GM23338 (cell line): ENCODE data around the gene NGF. TPM values are rescaled to one million over a fixed set of nuclear protein-coding genes. Genes with fewer than 3 reads are reported as not detected.

Experiments
- ATAC-seq: fragments of 200-7000 bp; cut with Tn5 transposase; 3 replicates; pipeline ENCODE4 v1.9.1; 2020
- DNase-seq: peaks from one replicate; pipeline ENCODE4 v3.0.0-alpha.2; 2015; ENCODE audit warnings: low spot score
- H2AFZ ChIP-seq: fragments of 200-600 bp; sonication (generic); 2 replicates; pipeline ENCODE4 v1.8.0; 2016; ENCODE audit warnings: antibody characterized with exemption, mild to moderate bottlenecking, moderate library complexity
- H3F3A ChIP-seq: fragments of 200-600 bp; sonication (generic); replicated peaks from 2 replicates; pipeline ENCODE4 v1.8.0; 2017; ENCODE audit warnings: antibody characterized with exemption, mixed run types, low read depth
- H3K27ac ChIP-seq: fragments of 200-600 bp; sonication (generic); 2 replicates; pipeline ENCODE4 v1.6.1; 2016; ENCODE audit warnings: low read depth
- H3K27me3 ChIP-seq: fragments of 200-600 bp; sonication (generic); 2 replicates; pipeline ENCODE4 v1.8.0; 2016; ENCODE audit warnings: mild to moderate bottlenecking, mixed run types, moderate library complexity; ENCODE audit not compliant: insufficient read depth
- H3K36me3 ChIP-seq: fragments of 200-600 bp; sonication (generic); 2 replicates; pipeline ENCODE4 v1.8.0; 2016; ENCODE audit warnings: mild to moderate bottlenecking; ENCODE audit not compliant: insufficient read depth
- H3K4me1 ChIP-seq: fragments of 200-600 bp; sonication (generic); 2 replicates; pipeline ENCODE4 v1.8.0; 2016; ENCODE audit warnings: mild to moderate bottlenecking, moderate library complexity; ENCODE audit not compliant: insufficient read depth
- H3K4me2 ChIP-seq: fragments of 200-600 bp; sonication (generic); 2 replicates; pipeline ENCODE4 v1.7.1; 2017; ENCODE audit warnings: mixed run types
- H3K4me3 ChIP-seq: fragments of 200-600 bp; sonication (generic); 2 replicates; pipeline ENCODE4 v1.6.1; 2016; ENCODE audit warnings: mixed run types
- H3K79me2 ChIP-seq: fragments of 200-600 bp; sonication (generic); replicated peaks from 2 replicates; pipeline ENCODE4 v1.8.0; 2017; ENCODE audit warnings: mild to moderate bottlenecking; ENCODE audit not compliant: insufficient read depth
- H3K9me2 ChIP-seq: fragments of 200-600 bp; sonication (generic); 2 replicates; pipeline ENCODE4 v1.8.0; 2017; ENCODE audit not compliant: insufficient read depth
- H4K20me1 ChIP-seq: fragments of 200-600 bp; sonication (generic); replicated peaks from 2 replicates; pipeline ENCODE4 v1.8.0; 2017; ENCODE audit warnings: mild to moderate bottlenecking; ENCODE audit not compliant: insufficient read depth
- H3K27ac Mint-ChIP-seq: 2 replicates; pipeline ENCODE4 v1.8.0; 2020; ENCODE audit warnings: inconsistent platforms, mild to moderate bottlenecking, moderate library complexity, mixed read lengths
- H3K27me3 Mint-ChIP-seq: 3 replicates; pipeline ENCODE4 v1.8.0; 2022; ENCODE audit warnings: low read depth, mild to moderate bottlenecking, moderate library complexity, mixed read lengths, inconsistent platforms; ENCODE audit not compliant: insufficient read depth, poor library complexity
- H3K36me3 Mint-ChIP-seq: 3 replicates; pipeline ENCODE4 v1.8.0; 2021; ENCODE audit warnings: low read depth, mild to moderate bottlenecking, inconsistent platforms, moderate library complexity, mixed read lengths
- H3K4me1 Mint-ChIP-seq: 3 replicates; pipeline ENCODE4 v1.8.0; 2020; ENCODE audit warnings: mild to moderate bottlenecking, inconsistent platforms, mixed read lengths
- H3K4me3 Mint-ChIP-seq: 3 replicates; pipeline ENCODE4 v1.8.0; 2021; ENCODE audit warnings: moderate library complexity, mild to moderate bottlenecking, inconsistent platforms, mixed read lengths
- H3K9me3 Mint-ChIP-seq: 3 replicates; pipeline ENCODE4 v1.8.0; 2020; ENCODE audit warnings: moderate library complexity, mild to moderate bottlenecking, inconsistent platforms, mixed read lengths
- EZH2phosphoT487 ChIP-seq: fragments of 200-600 bp; sonication (generic); IDR thresholded peaks from one replicate; pipeline ENCODE4 v1.8.1; 2018; ENCODE audit warnings: antibody characterized with exemption; ENCODE audit not compliant: unreplicated experiment
- ZNF114 ChIP-seq: fragments of 250-450 bp; sonication (Bioruptor Pico); IDR thresholded peaks from 2 replicates; pipeline ENCODE4 v1.5.0; 2020; ENCODE audit warnings: mild to moderate bottlenecking, moderate library complexity
- polyA plus RNA-seq: library from polyadenylated mRNA; unstranded; fragments of >200 nt; fragmentation: Nextera tagmentation; extraction: Ambion mirVana; gene quantifications from 2 replicates; pipeline ENCODE4 v1.2.1, GENCODE V29; 2016
- total RNA-seq: library from RNA; depleted of rRNA; stranded (reverse); fragments of >200 nt; shearing (Covaris generic); gene quantifications from 2 replicates; pipeline ENCODE4 v1.2.3, GENCODE V29; 2014
- TF ChIP-seq, protein P1 (sequence below): IDR thresholded peaks from one replicate; pipeline ENCODE4 v1.6.1; 2018; ENCODE audit warnings: antibody characterized with exemption; ENCODE audit not compliant: unreplicated experiment
- TF ChIP-seq, protein P2 (sequence below): fragments of 250-450 bp; sonication (Bioruptor Pico); IDR thresholded peaks from 2 replicates; pipeline ENCODE4 v1.5.0; 2020; ENCODE audit warnings: mild to moderate bottlenecking, moderate library complexity
- TF ChIP-seq, protein P3 (sequence below), 2 experiments: fragments of 200-600 bp in 1 of 2; sonication (generic) in 1 of 2; conservative IDR thresholded peaks; 2 replicates each; pipeline versions ENCODE4 v1.5.1 to v1.6.1; 2016 to 2017; ENCODE audit warnings: antibody characterized with exemption in 2 of 2, low read depth in 2 of 2, mild to moderate bottlenecking in 2 of 2, moderate library complexity in 1 of 2

NGF gene
- total and polyA plus RNA-seq, 2 experiments from 2014 or later = 0.28 to 0.92 TPM

DNA sequence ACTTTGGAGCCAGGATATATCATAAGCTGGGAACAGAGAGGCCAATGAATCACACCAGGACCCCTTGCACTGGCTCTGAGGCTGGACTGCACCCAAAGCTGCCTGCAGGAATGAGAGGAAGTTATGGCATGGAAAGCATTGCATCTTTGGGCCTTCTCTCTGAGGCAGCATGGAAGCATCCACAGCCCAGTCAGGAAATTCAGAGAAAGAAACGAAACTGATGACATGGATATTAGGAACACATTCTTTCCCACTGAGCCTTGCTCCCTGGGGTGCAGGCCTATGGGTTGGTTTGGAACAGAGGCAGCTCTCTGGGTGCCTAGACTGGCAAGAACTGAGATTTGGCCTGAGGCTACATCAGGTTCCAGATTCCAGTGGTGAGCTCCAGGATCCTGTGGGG is 98.6 kb downstream of the NGF start:
- Mint-ChIP-seq H3K4me3 (no peak overlapping the region), H3K27ac (no peak overlapping the region), H3K9me3 (0 out of 3 replicates have a peak, but pooled peaks cover 4% of the 10 kb centered on the region), H3K36me3 (no peaks in the 10 kb centered on the region), H3K27me3 (no peaks in the 10 kb centered on the region), H3K4me1 (peaks cover 3% of the 10 kb centered on the region; the same call in 2 of the 3 replicates)
- no peaks in the 10 kb centered on the region for H3K4me1 ChIP-seq
- no peaks in the 10 kb centered on the region for H4K20me1 ChIP-seq
- H3K79me2 ChIP-seq = no peaks in the 10 kb centered on the region
- TF ChIP-seq, protein P1, sequence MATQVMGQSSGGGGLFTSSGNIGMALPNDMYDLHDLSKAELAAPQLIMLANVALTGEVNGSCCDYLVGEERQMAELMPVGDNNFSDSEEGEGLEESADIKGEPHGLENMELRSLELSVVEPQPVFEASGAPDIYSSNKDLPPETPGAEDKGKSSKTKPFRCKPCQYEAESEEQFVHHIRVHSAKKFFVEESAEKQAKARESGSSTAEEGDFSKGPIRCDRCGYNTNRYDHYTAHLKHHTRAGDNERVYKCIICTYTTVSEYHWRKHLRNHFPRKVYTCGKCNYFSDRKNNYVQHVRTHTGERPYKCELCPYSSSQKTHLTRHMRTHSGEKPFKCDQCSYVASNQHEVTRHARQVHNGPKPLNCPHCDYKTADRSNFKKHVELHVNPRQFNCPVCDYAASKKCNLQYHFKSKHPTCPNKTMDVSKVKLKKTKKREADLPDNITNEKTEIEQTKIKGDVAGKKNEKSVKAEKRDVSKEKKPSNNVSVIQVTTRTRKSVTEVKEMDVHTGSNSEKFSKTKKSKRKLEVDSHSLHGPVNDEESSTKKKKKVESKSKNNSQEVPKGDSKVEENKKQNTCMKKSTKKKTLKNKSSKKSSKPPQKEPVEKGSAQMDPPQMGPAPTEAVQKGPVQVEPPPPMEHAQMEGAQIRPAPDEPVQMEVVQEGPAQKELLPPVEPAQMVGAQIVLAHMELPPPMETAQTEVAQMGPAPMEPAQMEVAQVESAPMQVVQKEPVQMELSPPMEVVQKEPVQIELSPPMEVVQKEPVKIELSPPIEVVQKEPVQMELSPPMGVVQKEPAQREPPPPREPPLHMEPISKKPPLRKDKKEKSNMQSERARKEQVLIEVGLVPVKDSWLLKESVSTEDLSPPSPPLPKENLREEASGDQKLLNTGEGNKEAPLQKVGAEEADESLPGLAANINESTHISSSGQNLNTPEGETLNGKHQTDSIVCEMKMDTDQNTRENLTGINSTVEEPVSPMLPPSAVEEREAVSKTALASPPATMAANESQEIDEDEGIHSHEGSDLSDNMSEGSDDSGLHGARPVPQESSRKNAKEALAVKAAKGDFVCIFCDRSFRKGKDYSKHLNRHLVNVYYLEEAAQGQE = no peak
- TF ChIP-seq EZH2phosphoT487 (no peak), ZNF114 (no peak)
- TF ChIP-seq, protein P2, sequence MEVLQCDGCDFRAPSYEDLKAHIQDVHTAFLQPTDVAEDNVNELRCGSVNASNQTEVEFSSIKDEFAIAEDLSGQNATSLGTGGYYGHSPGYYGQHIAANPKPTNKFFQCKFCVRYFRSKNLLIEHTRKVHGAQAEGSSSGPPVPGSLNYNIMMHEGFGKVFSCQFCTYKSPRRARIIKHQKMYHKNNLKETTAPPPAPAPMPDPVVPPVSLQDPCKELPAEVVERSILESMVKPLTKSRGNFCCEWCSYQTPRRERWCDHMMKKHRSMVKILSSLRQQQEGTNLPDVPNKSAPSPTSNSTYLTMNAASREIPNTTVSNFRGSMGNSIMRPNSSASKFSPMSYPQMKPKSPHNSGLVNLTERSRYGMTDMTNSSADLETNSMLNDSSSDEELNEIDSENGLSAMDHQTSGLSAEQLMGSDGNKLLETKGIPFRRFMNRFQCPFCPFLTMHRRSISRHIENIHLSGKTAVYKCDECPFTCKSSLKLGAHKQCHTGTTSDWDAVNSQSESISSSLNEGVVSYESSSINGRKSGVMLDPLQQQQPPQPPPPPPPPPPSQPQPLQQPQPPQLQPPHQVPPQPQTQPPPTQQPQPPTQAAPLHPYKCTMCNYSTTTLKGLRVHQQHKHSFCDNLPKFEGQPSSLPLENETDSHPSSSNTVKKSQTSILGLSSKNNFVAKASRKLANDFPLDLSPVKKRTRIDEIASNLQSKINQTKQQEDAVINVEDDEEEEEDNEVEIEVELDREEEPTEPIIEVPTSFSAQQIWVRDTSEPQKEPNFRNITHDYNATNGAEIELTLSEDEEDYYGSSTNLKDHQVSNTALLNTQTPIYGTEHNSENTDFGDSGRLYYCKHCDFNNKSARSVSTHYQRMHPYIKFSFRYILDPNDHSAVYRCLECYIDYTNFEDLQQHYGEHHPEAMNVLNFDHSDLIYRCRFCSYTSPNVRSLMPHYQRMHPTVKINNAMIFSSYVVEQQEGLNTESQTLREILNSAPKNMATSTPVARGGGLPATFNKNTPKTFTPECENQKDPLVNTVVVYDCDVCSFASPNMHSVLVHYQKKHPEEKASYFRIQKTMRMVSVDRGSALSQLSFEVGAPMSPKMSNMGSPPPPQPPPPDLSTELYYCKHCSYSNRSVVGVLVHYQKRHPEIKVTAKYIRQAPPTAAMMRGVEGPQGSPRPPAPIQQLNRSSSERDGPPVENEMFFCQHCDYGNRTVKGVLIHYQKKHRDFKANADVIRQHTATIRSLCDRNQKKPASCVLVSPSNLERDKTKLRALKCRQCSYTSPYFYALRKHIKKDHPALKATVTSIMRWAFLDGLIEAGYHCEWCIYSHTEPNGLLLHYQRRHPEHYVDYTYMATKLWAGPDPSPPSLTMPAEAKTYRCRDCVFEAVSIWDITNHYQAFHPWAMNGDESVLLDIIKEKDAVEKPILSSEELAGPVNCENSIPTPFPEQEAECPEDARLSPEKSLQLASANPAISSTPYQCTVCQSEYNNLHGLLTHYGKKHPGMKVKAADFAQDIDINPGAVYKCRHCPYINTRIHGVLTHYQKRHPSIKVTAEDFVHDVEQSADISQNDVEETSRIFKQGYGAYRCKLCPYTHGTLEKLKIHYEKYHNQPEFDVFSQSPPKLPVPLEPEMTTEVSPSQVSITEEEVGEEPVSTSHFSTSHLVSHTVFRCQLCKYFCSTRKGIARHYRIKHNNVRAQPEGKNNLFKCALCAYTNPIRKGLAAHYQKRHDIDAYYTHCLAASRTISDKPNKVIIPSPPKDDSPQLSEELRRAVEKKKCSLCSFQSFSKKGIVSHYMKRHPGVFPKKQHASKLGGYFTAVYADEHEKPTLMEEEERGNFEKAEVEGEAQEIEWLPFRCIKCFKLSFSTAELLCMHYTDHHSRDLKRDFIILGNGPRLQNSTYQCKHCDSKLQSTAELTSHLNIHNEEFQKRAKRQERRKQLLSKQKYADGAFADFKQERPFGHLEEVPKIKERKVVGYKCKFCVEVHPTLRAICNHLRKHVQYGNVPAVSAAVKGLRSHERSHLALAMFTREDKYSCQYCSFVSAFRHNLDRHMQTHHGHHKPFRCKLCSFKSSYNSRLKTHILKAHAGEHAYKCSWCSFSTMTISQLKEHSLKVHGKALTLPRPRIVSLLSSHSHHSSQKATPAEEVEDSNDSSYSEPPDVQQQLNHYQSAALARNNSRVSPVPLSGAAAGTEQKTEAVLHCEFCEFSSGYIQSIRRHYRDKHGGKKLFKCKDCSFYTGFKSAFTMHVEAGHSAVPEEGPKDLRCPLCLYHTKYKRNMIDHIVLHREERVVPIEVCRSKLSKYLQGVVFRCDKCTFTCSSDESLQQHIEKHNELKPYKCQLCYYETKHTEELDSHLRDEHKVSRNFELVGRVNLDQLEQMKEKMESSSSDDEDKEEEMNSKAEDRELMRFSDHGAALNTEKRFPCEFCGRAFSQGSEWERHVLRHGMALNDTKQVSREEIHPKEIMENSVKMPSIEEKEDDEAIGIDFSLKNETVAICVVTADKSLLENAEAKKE = no peak
- TF ChIP-seq, protein P3, sequence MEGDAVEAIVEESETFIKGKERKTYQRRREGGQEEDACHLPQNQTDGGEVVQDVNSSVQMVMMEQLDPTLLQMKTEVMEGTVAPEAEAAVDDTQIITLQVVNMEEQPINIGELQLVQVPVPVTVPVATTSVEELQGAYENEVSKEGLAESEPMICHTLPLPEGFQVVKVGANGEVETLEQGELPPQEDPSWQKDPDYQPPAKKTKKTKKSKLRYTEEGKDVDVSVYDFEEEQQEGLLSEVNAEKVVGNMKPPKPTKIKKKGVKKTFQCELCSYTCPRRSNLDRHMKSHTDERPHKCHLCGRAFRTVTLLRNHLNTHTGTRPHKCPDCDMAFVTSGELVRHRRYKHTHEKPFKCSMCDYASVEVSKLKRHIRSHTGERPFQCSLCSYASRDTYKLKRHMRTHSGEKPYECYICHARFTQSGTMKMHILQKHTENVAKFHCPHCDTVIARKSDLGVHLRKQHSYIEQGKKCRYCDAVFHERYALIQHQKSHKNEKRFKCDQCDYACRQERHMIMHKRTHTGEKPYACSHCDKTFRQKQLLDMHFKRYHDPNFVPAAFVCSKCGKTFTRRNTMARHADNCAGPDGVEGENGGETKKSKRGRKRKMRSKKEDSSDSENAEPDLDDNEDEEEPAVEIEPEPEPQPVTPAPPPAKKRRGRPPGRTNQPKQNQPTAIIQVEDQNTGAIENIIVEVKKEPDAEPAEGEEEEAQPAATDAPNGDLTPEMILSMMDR (conservative IDR thresholded peaks at IDR 0.05; ENCODE audit: low read depth in 2 of 2) = no peak
- DNase-seq (no peak), ATAC-seq (no peak)
- peaks cover 7% of the 10 kb centered on the region; the same call in 1 of the 2 replicates for H3K9me2 ChIP-seq
- no peak overlapping the region for H3K4me2 ChIP-seq
- no peak overlapping the region for H3K4me3 ChIP-seq
- no peak overlapping the region for H3K27ac ChIP-seq
- no peaks in the 10 kb centered on the region for H3K27me3 ChIP-seq
- no peaks in the 10 kb centered on the region for H3K36me3 ChIP-seq
- no peaks in the 10 kb centered on the region for H3F3A ChIP-seq
- no peak overlapping the region for H2AFZ ChIP-seq
